GM23338 (cell line): ENCODE results near the gene BNIP1. TPM values are rescaled to one million over a fixed set of nuclear protein-coding genes. Genes with fewer than 3 reads are reported as not detected.

Experiments
- CREB1 ChIP-seq: fragments of 250-450 bp; sonication (Bioruptor Pico); IDR thresholded peaks from 2 replicates; pipeline ENCODE4 v1.5.0; 2020; ENCODE audit warnings: low read depth, mild to moderate bottlenecking, moderate library complexity
- CTCF ChIP-seq, 2 experiments: fragments of 200-600 bp in 1 of 2; sonication (generic) in 1 of 2; conservative IDR thresholded peaks; 2 replicates each; pipeline versions ENCODE4 v1.5.1 to v1.6.1; 2016 to 2017; ENCODE audit warnings: antibody characterized with exemption in 2 of 2, low read depth in 2 of 2, mild to moderate bottlenecking in 2 of 2, moderate library complexity in 1 of 2
- ETS1 ChIP-seq: IDR thresholded peaks from 2 replicates; pipeline ENCODE4 v1.6.1; 2016; ENCODE audit warnings: antibody characterized with exemption
- EZH2 ChIP-seq: fragments of 200-600 bp; sonication (generic); IDR thresholded peaks from one replicate; pipeline ENCODE4 v1.8.0; 2017; ENCODE audit warnings: antibody characterized with exemption, mild to moderate bottlenecking, low read depth; ENCODE audit not compliant: unreplicated experiment
- EZH2phosphoT487 ChIP-seq: fragments of 200-600 bp; sonication (generic); IDR thresholded peaks from one replicate; pipeline ENCODE4 v1.8.1; 2018; ENCODE audit warnings: antibody characterized with exemption; ENCODE audit not compliant: unreplicated experiment
- JUNB ChIP-seq: IDR thresholded peaks from one replicate; pipeline ENCODE4 v1.6.1; 2016; ENCODE audit warnings: antibody characterized with exemption; ENCODE audit not compliant: unreplicated experiment
- NANOG ChIP-seq: IDR thresholded peaks from 2 replicates; pipeline ENCODE4 v1.6.1; 2016; ENCODE audit warnings: antibody characterized with exemption, borderline replicate concordance
- ZNF331 ChIP-seq: fragments of 250-450 bp; sonication (Bioruptor Pico); IDR thresholded peaks from 2 replicates; pipeline ENCODE4 v1.5.0; 2020; ENCODE audit warnings: low read depth, mild to moderate bottlenecking, moderate library complexity
- ZNF462 ChIP-seq: fragments of 250-450 bp; sonication (Bioruptor Pico); IDR thresholded peaks from 2 replicates; pipeline ENCODE4 v1.5.0; 2020; ENCODE audit warnings: mild to moderate bottlenecking, moderate library complexity
- polyA plus RNA-seq: library from polyadenylated mRNA; unstranded; fragments of >200 nt; fragmentation: Nextera tagmentation; extraction: Ambion mirVana; gene quantifications from 2 replicates; pipeline ENCODE4 v1.2.1, GENCODE V29; 2016
- total RNA-seq: library from RNA; depleted of rRNA; stranded (reverse); fragments of >200 nt; shearing (Covaris generic); gene quantifications from 2 replicates; pipeline ENCODE4 v1.2.3, GENCODE V29; 2014

BNIP1 gene
- total and polyA plus RNA-seq, 2 experiments from 2014 or later: 12.1 to 17.0 TPM

- TF ChIP-seq ZNF462 (CRISPR knock-in tag) (no peak), EZH2phosphoT487 (no peak), NANOG (no peak), CREB1 (CRISPR knock-in tag) (no peak), JUNB (no peak), ETS1 (no peak), EZH2 (no peak), CTCF (conservative IDR thresholded peaks at IDR 0.05; ENCODE audit: low read depth in 2 of 2) (no peak), ZNF331 (no peak)
These were observed 45.5 kb upstream of the BNIP1 start (continued) for GRCh38 chr5:173098787-173099186.
